HepG2 (cell line): ENCODE data around the gene TMEM266. TPM values are rescaled to one million over a fixed set of nuclear protein-coding genes. Genes with fewer than 3 reads are reported as not detected.

Experiments
- ATAC-seq: fragments of 200-7000 bp; cut with Tn5 transposase; 3 replicates; pipeline ENCODE4 v1.9.1; 2020; ENCODE audit warnings: mild to moderate bottlenecking, moderate library complexity
- BruUV-seq: library from RNA; stranded (reverse); fragments of 400-500 nt; replicated peaks from 2 replicates; lab custom pipeline; 2021; lab: Mats Ljungman, UMichigan
- CTCF ChIA-PET: fragments of 300-600 bp; formaldehyde crosslinking; extraction: SDS; loops from one replicate; lab custom pipeline; 2021; ENCODE audit warnings: low total read pairs, inconsistent platforms, low intra/inter-chr PET ratio; lab: Yijun Ruan, JAX
- POLR2A ChIA-PET: fragments of 350-600 bp; sonication (Branson Sonifier 250); formaldehyde crosslinking; loops from one replicate; lab custom pipeline; 2020; ENCODE audit warnings: antibody characterized with exemption, inconsistent platforms; lab: Yijun Ruan, JAX
- DNase-seq: peaks from one replicate; pipeline ENCODE4 v3.0.0-alpha.2; 2015; ENCODE audit warnings: low spot score
- FAIRE-seq: peaks from 3 replicates; lab custom pipeline; 2011; peaks lifted over from hg19 to GRCh38; lab: Jason Lieb, UNC
- H2AFZ ChIP-seq: one replicate; pipeline ENCODE4 v1.6.1; 2011; ENCODE audit warnings: low read length, inconsistent platforms
- H3K27ac ChIP-seq: fragments of 300-600 bp; 3 replicates; pipeline ENCODE4 v1.8.0; 2011; ENCODE audit warnings: mixed run types, mild to moderate bottlenecking, mixed read lengths, low read length, inconsistent platforms; ENCODE audit not compliant: insufficient read depth; ENCODE audit errors: extremely low read length
- H3K27me3 ChIP-seq, 2 experiments: fragments of 200-600 bp in 1 of 2; 2 replicates in 1 of 2; 3 replicates in 1 of 2; pipeline versions ENCODE4 v1.6.0 to v1.8.0; 2011; ENCODE audit warnings: low read length in 2 of 2, mild to moderate bottlenecking in 2 of 2, moderate library complexity in 2 of 2, inconsistent platforms in 1 of 2; ENCODE audit not compliant: insufficient read depth in 2 of 2, control insufficient read depth in 1 of 2
- H3K36me3 ChIP-seq, 2 experiments: fragments of 200-600 bp in 1 of 2; replicated peaks in 1 of 2; 2 replicates in 1 of 2; 3 replicates in 1 of 2; pipeline versions ENCODE4 v1.5.1 to v1.8.0; 2011; ENCODE audit warnings: low read length in 2 of 2, inconsistent platforms in 1 of 2; ENCODE audit not compliant: insufficient read depth in 2 of 2, control insufficient read depth in 1 of 2
- H3K4me1 ChIP-seq: 2 replicates; pipeline ENCODE4 v1.5.1; 2012; ENCODE audit warnings: low read length, inconsistent platforms; ENCODE audit not compliant: insufficient read depth
- H3K4me2 ChIP-seq: 2 replicates; pipeline ENCODE4 v1.6.0; 2011; ENCODE audit warnings: low read depth, low read length, inconsistent platforms
- H3K4me3 ChIP-seq, 3 experiments: fragments of 200-600 bp in 1 of 3; sonication (generic), shearing (Covaris generic) in 1 of 3; replicated peaks in 1 of 3; 2 replicates each; pipeline ENCODE4 v1.5.1; 2011 to 2016; ENCODE audit warnings: low read length in 3 of 3, inconsistent platforms in 2 of 3, low read depth in 2 of 3, mild to moderate bottlenecking in 2 of 3, control low read depth in 1 of 3, mixed read lengths in 1 of 3; ENCODE audit not compliant: insufficient read depth in 1 of 3
- H3K79me2 ChIP-seq: one replicate; pipeline ENCODE4 v1.6.1; 2011; ENCODE audit warnings: low read length, inconsistent platforms; ENCODE audit not compliant: insufficient read depth
- H3K9ac ChIP-seq: 2 replicates; pipeline ENCODE4 v1.6.0; 2011; ENCODE audit warnings: mild to moderate bottlenecking, low read depth, low read length, inconsistent platforms; ENCODE audit not compliant: insufficient read depth
- H3K9me3 ChIP-seq: 2 replicates; pipeline ENCODE4 v1.5.1; 2012; ENCODE audit warnings: mild to moderate bottlenecking, low read length
- H4K20me1 ChIP-seq: 2 replicates; pipeline ENCODE4 v1.6.0; 2011; ENCODE audit warnings: inconsistent platforms, mild to moderate bottlenecking, low read length, moderate library complexity; ENCODE audit not compliant: insufficient read depth
- ATF1 ChIP-seq: IDR thresholded peaks from 2 replicates; pipeline ENCODE4 v1.6.1; 2016; ENCODE audit warnings: mild to moderate bottlenecking, control low read depth
- CCAR2 ChIP-seq: fragments of 200-400 bp; formaldehyde crosslinking; optimal IDR thresholded peaks from 2 replicates; pipeline ENCODE3; 2018; ENCODE audit warnings: low read depth, mild to moderate bottlenecking, low read length, moderate library complexity
- FOXP1 ChIP-seq, 2 experiments: fragments of 450-650 bp in 1 of 2; IDR thresholded peaks; 2 replicates each; pipeline ENCODE4 v1.6.1; 2017 to 2018; ENCODE audit warnings: antibody characterized with exemption in 1 of 2
- GPBP1L1 ChIP-seq: sonication (generic); formaldehyde crosslinking; IDR thresholded peaks from 2 replicates; pipeline ENCODE4 v1.5.0; 2020; ENCODE audit warnings: mild to moderate bottlenecking, missing genetic modification reagents
- HMGA1 ChIP-seq: sonication (generic); formaldehyde crosslinking; conservative IDR thresholded peaks from 2 replicates; pipeline ENCODE4 v1.4.0; 2020; ENCODE audit warnings: missing genetic modification reagents
- NFE2 ChIP-seq: sonication (generic); formaldehyde crosslinking; IDR thresholded peaks from 2 replicates; pipeline ENCODE4 v1.4.0; 2020; ENCODE audit warnings: missing genetic modification reagents
- RNF219 ChIP-seq: sonication (generic); formaldehyde crosslinking; IDR thresholded peaks from 2 replicates; pipeline ENCODE4 v1.5.0; 2020; ENCODE audit warnings: mild to moderate bottlenecking, missing genetic modification reagents
- RXRB ChIP-seq: IDR thresholded peaks from 2 replicates; pipeline ENCODE4 v1.6.1; 2016; ENCODE audit warnings: borderline replicate concordance, missing genetic modification reagents, missing compliant biosample characterization
- SMAD9 ChIP-seq: sonication (generic); formaldehyde crosslinking; IDR thresholded peaks from 2 replicates; pipeline ENCODE4 v1.5.1; 2020; ENCODE audit warnings: mild to moderate bottlenecking, missing genetic modification reagents
- TCF7 ChIP-seq: sonication (generic); IDR thresholded peaks from 2 replicates; pipeline ENCODE4 v1.6.1; 2016; ENCODE audit warnings: antibody characterized with exemption, low read depth
- TCF7L2 ChIP-seq: IDR thresholded peaks from 2 replicates; pipeline ENCODE4 v1.6.1; 2011; ENCODE audit warnings: mild to moderate bottlenecking, low read depth, low read length, moderate library complexity
- ZKSCAN1 ChIP-seq: fragments of 150-350 bp; IDR thresholded peaks from 2 replicates; pipeline ENCODE4 v1.6.1; 2014; ENCODE audit warnings: low read length
- ZNF335 ChIP-seq: sonication (generic); formaldehyde crosslinking; IDR thresholded peaks from 2 replicates; pipeline ENCODE4 v1.4.0; 2020; ENCODE audit warnings: missing genetic modification reagents
- ZNF460 ChIP-seq: sonication (generic); formaldehyde crosslinking; IDR thresholded peaks from 2 replicates; pipeline ENCODE4 v1.5.1; 2020; ENCODE audit warnings: missing genetic modification reagents, mild to moderate bottlenecking, borderline replicate concordance
- ZNF598 ChIP-seq: sonication (generic); formaldehyde crosslinking; IDR thresholded peaks from 2 replicates; pipeline ENCODE4 v1.5.1; 2020; ENCODE audit warnings: mild to moderate bottlenecking, missing genetic modification reagents, borderline replicate concordance
- WGBS: methylation state at CpG from one replicate; pipeline ENCODE4 v1.1.6; 2017; ENCODE audit warnings: low lambda C conversion rate; 5-methylcytosine and 5-hydroxymethylcytosine counted together
- in situ Hi-C: cut with HindIII; loops from 2 replicates; pipeline ENCODE4 v1.10.0; 2017; ENCODE audit warnings: low pct_unique_long_range_greater_than_20kb; ENCODE audit not compliant: extremely low pct_ligation_motif_present
- intact Hi-C: fragments of 100-400 bp; cut with micrococcal nuclease; formaldehyde crosslinking; loops from one replicate; pipeline ENCODE4 v1.10.0; 2022; ENCODE audit not compliant: unreplicated experiment
- polyA plus RNA-seq, 8 experiments: library from polyadenylated mRNA; depleted of rRNA in 3 of 8; stranded (reverse) in 7 of 8; unstranded in 1 of 8; fragments of >200 nt; fragmentation: Illumina TruSeq in 4 of 8; extraction: Trizol in 4 of 8; gene quantifications; 2 replicates each; pipeline versions ENCODE4 v1.2.1 to v1.2.3, GENCODE V29; 2011 to 2016; ENCODE audit warnings: low read depth in 4 of 8, missing spikeins in 1 of 8, mixed read lengths in 1 of 8; ENCODE audit not compliant: insufficient read depth in 1 of 8
- total RNA-seq, 5 experiments: library from RNA; depleted of rRNA; stranded (reverse); fragments of >200 nt; fragmentation: Illumina TruSeq; extraction: Trizol; gene quantifications; 2 replicates each; pipeline ENCODE4 v1.2.3, GENCODE V29; 2016; ENCODE audit warnings: low read depth in 1 of 5

TMEM266 gene
- total and polyA plus RNA-seq, 2 of the 13 experiments (the other 11 are each of a cell fraction or from before 2014, with no cell fraction given), result 0.04 TPM; not detected in 1

- no peak overlapping the region for H3K9ac ChIP-seq
- H3K4me3 ChIP-seq, result no peak overlapping the region
- peaks cover 0 to 3% of the 10 kb centered on the region in 2 experiments; a peak in 1 of 5 replicates for H3K36me3 ChIP-seq
- WGBS, result 98% methylated on average over 4 of the region's 6 CpGs
- ATAC-seq, result no peak
- no TSS peak for BruUV-seq
- H3K4me1 ChIP-seq, result peaks cover 19% of the 10 kb centered on the region
- no peak for FAIRE-seq
- no peak for TF ChIP-seq GPBP1L1 (CRISPR knock-in tag)
- TF ChIP-seq FOXP1 (IDR thresholded peaks at IDR 0.05), result no peak
- TF ChIP-seq FOXP1 (CRISPR knock-in tag; IDR thresholded peaks at IDR 0.05), result no peak
- no peak for TF ChIP-seq ZNF335 (CRISPR knock-in tag)
- TF ChIP-seq SMAD9 (CRISPR knock-in tag), result no peak
- TF ChIP-seq ZNF598 (CRISPR knock-in tag), result no peak
- no peak for TF ChIP-seq TCF7
- no peak for TF ChIP-seq NFE2 (CRISPR knock-in tag)
- no peak for TF ChIP-seq RXRB (CRISPR knock-in tag)
- no peak; the same call in 1 of the 2 replicates for TF ChIP-seq ZKSCAN1
- no peak for TF ChIP-seq ATF1 (CRISPR knock-in tag)
- no peak for TF ChIP-seq CCAR2
- no peak for TF ChIP-seq HMGA1 (CRISPR knock-in tag)
- TF ChIP-seq TCF7L2, result no peak
- TF ChIP-seq ZNF460 (CRISPR knock-in tag), result no peak
- TF ChIP-seq RNF219 (CRISPR knock-in tag), result no peak
- no peak overlapping the region for H3K4me2 ChIP-seq
- no peak for DNase-seq
- no peak overlapping the region for H3K27ac ChIP-seq
- no peaks in the 10 kb centered on the region for H3K27me3 ChIP-seq
- no peaks in the 10 kb centered on the region for H3K9me3 ChIP-seq
- H2AFZ ChIP-seq, result no peak overlapping the region
- H3K79me2 ChIP-seq, result no peaks in the 10 kb centered on the region
- in situ Hi-C loops, result no loop called here
- ChIA-PET POLR2A (no interaction called here), CTCF (no interaction called here)
- intact Hi-C loops, result no loop called here
- no peaks in the 10 kb centered on the region for H4K20me1 ChIP-seq
These were observed 141.9 kb downstream of the TMEM266 start for GRCh38 chr15:76201536-76202255.
